ENCODE data around the gene LIFR.

- TF ChIP-seq, protein P1, sequence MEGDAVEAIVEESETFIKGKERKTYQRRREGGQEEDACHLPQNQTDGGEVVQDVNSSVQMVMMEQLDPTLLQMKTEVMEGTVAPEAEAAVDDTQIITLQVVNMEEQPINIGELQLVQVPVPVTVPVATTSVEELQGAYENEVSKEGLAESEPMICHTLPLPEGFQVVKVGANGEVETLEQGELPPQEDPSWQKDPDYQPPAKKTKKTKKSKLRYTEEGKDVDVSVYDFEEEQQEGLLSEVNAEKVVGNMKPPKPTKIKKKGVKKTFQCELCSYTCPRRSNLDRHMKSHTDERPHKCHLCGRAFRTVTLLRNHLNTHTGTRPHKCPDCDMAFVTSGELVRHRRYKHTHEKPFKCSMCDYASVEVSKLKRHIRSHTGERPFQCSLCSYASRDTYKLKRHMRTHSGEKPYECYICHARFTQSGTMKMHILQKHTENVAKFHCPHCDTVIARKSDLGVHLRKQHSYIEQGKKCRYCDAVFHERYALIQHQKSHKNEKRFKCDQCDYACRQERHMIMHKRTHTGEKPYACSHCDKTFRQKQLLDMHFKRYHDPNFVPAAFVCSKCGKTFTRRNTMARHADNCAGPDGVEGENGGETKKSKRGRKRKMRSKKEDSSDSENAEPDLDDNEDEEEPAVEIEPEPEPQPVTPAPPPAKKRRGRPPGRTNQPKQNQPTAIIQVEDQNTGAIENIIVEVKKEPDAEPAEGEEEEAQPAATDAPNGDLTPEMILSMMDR (IDR thresholded peaks at IDR 0.05), result no peak
- no peak for TF ChIP-seq POLR2A (IDR thresholded peaks at IDR 0.05)
These were observed 102.5 kb downstream of the LIFR start for GRCh38 chr5:38453921-38454320.

All from body of pancreas (tissue), 4 donors.